Ovary (tissue), 10 donors: ENCODE measurements around the gene PLA2G2D. TPM values are rescaled to one million over a fixed set of nuclear protein-coding genes. Genes with fewer than 3 reads are reported as not detected.
A peak's percentile ranks its signal among the peaks of the same experiment; 100 is the strongest.

Source experiments
- DNase-seq, 5 donors: peaks; one replicate each; pipeline ENCODE4 v3.0.0-alpha.2; 2019 to 2020
- H3K27ac ChIP-seq, 2 donors: fragments of 200-600 bp; one replicate each; pipeline versions ENCODE4 v1.5.1 to v1.8.0; 2019 to 2022
- H3K27me3 ChIP-seq: fragments of 200-600 bp; one replicate; pipeline ENCODE4 v1.8.0; 2022
- H3K36me3 ChIP-seq: fragments of 200-600 bp; sonication (generic); one replicate; pipeline ENCODE4 v1.5.1; 2019
- H3K4me1 ChIP-seq: one replicate; pipeline ENCODE4 v1.8.1; 2013; ENCODE audit warnings: mild to moderate bottlenecking, moderate library complexity; ENCODE audit not compliant: insufficient read depth
- H3K4me3 ChIP-seq: fragments of 200-600 bp; sonication (generic); one replicate; pipeline ENCODE4 v1.5.1; 2017
- H3K9me3 ChIP-seq, 2 donors: fragments of 200-600 bp in 1 of 2; sonication (generic) in 1 of 2; one replicate each; pipeline versions ENCODE4 v1.5.1 to v1.8.1; 2013 to 2019; ENCODE audit warnings: mild to moderate bottlenecking in 1 of 2, moderate library complexity in 1 of 2
- CTCF ChIP-seq, 3 donors: fragments of 450-650 bp in 2 of 3; fragments of 200-600 bp in 1 of 3; IDR thresholded peaks; one replicate each; pipeline versions ENCODE4 v1.5.1 to v1.8.0; 2016 to 2022; ENCODE audit warnings: antibody characterized with exemption in 3 of 3, mild to moderate bottlenecking in 1 of 3
- EP300 ChIP-seq: sonication (generic); formaldehyde crosslinking; IDR thresholded peaks from one replicate; pipeline ENCODE4 v1.6.1; 2017; ENCODE audit warnings: antibody characterized with exemption
- POLR2A ChIP-seq: fragments of 450-650 bp; IDR thresholded peaks from one replicate; pipeline ENCODE4 v1.6.1; 2017; ENCODE audit warnings: antibody characterized with exemption, mild to moderate bottlenecking, moderate library complexity
- WGBS, 3 donors: extraction: QIAGEN DNeasy Blood & Tissue Kit in 1 of 3; methylation state at CpG; one replicate each; pipeline versions ENCODE4 v1.1.5 to v1.1.7; 2013 to 2017; 5-methylcytosine and 5-hydroxymethylcytosine counted together
- intact Hi-C, 4 donors: fragments of 100-400 bp; cut with DNase I; formaldehyde crosslinking; loops; one replicate each; pipeline versions ENCODE4 v1.11.0 to v1.15.1; 2022 to 2023
- long read RNA-seq, 3 donors: library from polyadenylated mRNA in 2 of 3; unstranded in 2 of 3; transcript quantifications; one replicate each; pipeline ENCODE4 v2.0.0 and lab custom pipeline, GENCODE V29; 2021 to 2026
- polyA plus RNA-seq, 2 donors: library from polyadenylated mRNA; stranded (reverse); fragments of 200-250 nt in 1 of 2; fragments of 350-450 nt in 1 of 2; fragmentation: Illumina TruSeq in 1 of 2; extraction: RNeasy Lipid Tissue Mini Kit (QIAGEN cat#74804) in 1 of 2; gene quantifications; one replicate each; pipeline ENCODE4 v1.2.3, GENCODE V29; 2013 to 2014
- total RNA-seq, 7 donors: library from RNA; depleted of rRNA in 2 of 7; stranded (reverse); fragments of >200 nt in 2 of 7; fragmentation: NEBNext Ultra II Directional in 3 of 7; extraction: Animal tissue kit (Norgen Biotek cat#: 25700) in 3 of 7; gene quantifications; one replicate each; pipeline versions ENCODE4 v1.1.0 to v1.2.4, GENCODE V29; 2016 to 2023
- donor health status: DM: no; HTN: no; CAD: no; lungs with moderate emphysema.
- donor health status: DM: no; HTN: no; CAD: no.
- donor health status: Bipolar disorder and iron deficiency.
- donor health status: DM: yes; HTN: yes; CAD: no.
- donor health status: DM: no; HTN: no; CAD: no.
- donor health status: DM: yes; HTN: yes; CAD: no.

Gene PLA2G2D
- total RNA-seq (under 1 TPM in 2 of 7 donors, not detected in 5; 0.12 TPM), polyA plus RNA-seq (1 to 10 TPM in 1 of 2 donors, not detected in 1; 2.1 TPM)
- long read RNA-seq, donor 1: 0 reads
- long read RNA-seq, donor 2: 0 reads
- long read RNA-seq, donor 3: 0 reads

- 85 to 97% (median 93%) methylated on average over 2 of the region's 2 CpGs for WGBS, 3 donors
- TF ChIP-seq EP300: no peak
- TF ChIP-seq CTCF (IDR thresholded peaks at IDR 0.05): no peak
- no peak for TF ChIP-seq POLR2A
- H3K36me3 ChIP-seq: no peaks in the 10 kb centered on the region
- no peak within 1 kb of the TSS for H3K4me3 ChIP-seq
- intact Hi-C loops: no loop called here
- no peaks in the 10 kb centered on the region for H3K9me3 ChIP-seq
- H3K4me1 ChIP-seq: no peaks in the 10 kb centered on the region
- no peak within 1 kb of the TSS for H3K27ac ChIP-seq
- H3K27me3 ChIP-seq: no peaks in the 10 kb centered on the region
- DNase-seq: no peak
Observed at GRCh38 chr1:20119347-20119746, at the start of gene PLA2G2D. PLA2G2D (minus strand) TSS chr1:20119536; CDS start chr1:20119498, 38 bp downstream.

GRCh38 chr1:20168564-20169491 lies 49.5 kb upstream of the PLA2G2D start:
- TF ChIP-seq EP300 (no peak), POLR2A (no peak), CTCF (IDR thresholded peaks at IDR 0.05) (no peak)
- Histone ChIP-seq H3K9me3 (no peaks in the 10 kb centered on the region), H3K27me3 (no peaks in the 10 kb centered on the region), H3K4me1 (no peaks in the 10 kb centered on the region), H3K4me3 (no peak overlapping the region), H3K36me3 (no peaks in the 10 kb centered on the region), H3K27ac (no peak overlapping the region)
- DNase-seq: no peak
- intact Hi-C loops: no loop called here
- 62 to 74% (median 68%) methylated on average over 9 of the region's 9 CpGs for WGBS, 3 donors

- 95 to 97% (median 96%) methylated on average over 8 of the region's 8 CpGs for WGBS, 3 donors
- intact Hi-C loops: no loop called here
- no peak for TF ChIP-seq EP300
- TF ChIP-seq POLR2A: no peak
- no peak for TF ChIP-seq CTCF (IDR thresholded peaks at IDR 0.05)
- Histone ChIP-seq H3K36me3 (no peaks in the 10 kb centered on the region), H3K27me3 (no peaks in the 10 kb centered on the region), H3K9me3 (no peaks in the 10 kb centered on the region), H3K4me3 (no peak overlapping the region), H3K4me1 (no peaks in the 10 kb centered on the region), H3K27ac (no peak overlapping the region)
- no peak for DNase-seq
Observed at GRCh38 chr1:20167126-20167525, 47.8 kb upstream of the PLA2G2D start.

GRCh38 chr1:20166051-20166450 lies 46.7 kb upstream of the PLA2G2D start:
- Histone ChIP-seq H3K36me3 (no peaks in the 10 kb centered on the region), H3K27ac (no peak overlapping the region), H3K4me3 (no peak overlapping the region), H3K9me3 (no peaks in the 10 kb centered on the region), H3K27me3 (no peaks in the 10 kb centered on the region), H3K4me1 (no peaks in the 10 kb centered on the region)
- no peak for TF ChIP-seq CTCF (IDR thresholded peaks at IDR 0.05)
- no peak for TF ChIP-seq EP300
- TF ChIP-seq POLR2A: no peak
- peak in 2 of 5 donors; percentile 29 to 61 for DNase-seq
- WGBS, 3 donors: 9 to 22% (median 14%) methylated on average over 17 of the region's 17 CpGs
- intact Hi-C loops: no loop called here
